Stimulated activated CD4-positive, alpha-beta T cell treated with anti-CD3 and anti-CD28 coated beads, Interleukin-1b, Interleukin-23, amount 100 ng/mL, for 4 hours (primary cell): Measurements from ENCODE around the gene GLT6D1.

Experiments used
- DNase-seq, 2 donors: peaks; one replicate each; pipeline ENCODE4 v3.0.0-alpha.2; 2020; ENCODE audit warnings: low read depth in 2 of 2

The GLT6D1 gene

DNA sequence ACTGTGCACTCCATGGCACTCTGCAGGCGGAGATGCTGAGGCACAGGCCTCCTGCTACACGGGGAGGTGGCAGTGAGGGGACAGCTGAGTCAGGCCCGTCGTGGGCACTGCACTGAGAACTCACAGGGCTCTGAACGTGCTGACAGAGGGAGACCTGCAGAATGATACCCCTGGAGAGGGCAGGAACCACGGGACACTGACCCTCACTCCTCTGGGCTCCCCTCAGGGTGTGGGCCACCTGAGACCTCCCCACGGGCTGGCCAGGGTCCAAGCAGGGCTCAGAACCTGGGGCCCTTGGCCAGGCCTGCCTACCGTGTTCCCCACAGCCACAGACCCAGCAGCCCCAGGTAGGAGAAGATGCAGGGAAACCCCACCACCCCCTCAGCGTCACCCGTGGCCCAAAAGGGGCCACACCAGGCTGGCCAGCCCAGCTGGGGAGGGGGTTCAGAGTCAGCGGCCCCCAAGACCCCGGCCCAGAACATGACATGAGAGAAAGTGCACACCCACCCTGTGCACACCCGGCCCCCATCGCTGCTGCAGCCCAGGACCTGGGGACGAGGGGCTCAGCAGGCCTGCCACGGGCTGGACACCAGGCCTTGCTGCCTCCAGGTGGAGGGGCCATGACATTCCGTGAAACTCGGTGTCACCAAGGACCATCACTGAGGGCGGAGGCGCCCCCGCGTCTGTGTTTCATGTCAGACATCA, 30.9 kb downstream of the GLT6D1 start:
- DNase-seq, result no peak

DNA sequence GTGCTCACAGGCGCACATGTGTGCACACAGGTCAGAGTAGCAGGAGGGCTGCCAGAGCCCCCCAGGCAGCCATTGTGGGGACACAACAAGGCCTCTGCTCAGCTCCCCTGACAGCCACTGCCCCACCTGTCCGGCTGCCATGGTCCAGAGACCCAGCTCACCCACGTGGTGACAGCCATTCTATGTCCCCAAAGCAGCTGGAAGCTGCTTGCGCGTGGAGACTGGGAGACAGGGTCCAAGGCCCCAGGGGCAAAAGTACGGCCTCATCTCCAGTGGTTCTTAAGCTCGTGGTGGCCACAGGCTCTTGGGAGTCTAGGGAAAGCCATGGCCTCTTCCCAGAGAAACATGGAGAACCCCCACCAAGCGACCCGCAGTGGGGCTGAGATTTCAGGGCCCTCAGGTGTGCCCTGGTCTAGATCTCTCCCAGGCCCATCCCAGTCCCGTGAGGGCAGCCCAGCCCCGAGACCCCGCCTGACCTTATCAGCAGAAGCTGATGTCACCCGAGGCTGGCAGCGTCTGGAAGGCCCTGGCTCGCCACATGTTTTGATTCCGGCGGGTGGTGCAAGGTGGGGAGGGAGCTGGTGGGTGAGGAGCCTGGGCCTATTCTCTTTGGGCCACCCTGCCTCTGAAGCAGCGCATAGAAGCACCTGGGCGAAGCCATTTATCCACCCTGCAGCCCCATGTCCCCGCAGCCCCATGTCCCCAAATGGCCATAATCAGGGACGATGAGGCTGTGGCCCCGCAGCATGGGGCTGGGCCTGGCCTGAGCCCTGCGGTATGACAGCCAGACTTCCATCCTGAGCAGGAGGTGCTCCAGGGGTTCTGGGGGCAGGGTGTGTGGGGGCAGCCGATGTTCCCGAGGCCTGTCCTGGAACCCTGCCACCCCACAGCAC, 31.7 kb downstream of the GLT6D1 start:
- DNase-seq, result no peak

DNA sequence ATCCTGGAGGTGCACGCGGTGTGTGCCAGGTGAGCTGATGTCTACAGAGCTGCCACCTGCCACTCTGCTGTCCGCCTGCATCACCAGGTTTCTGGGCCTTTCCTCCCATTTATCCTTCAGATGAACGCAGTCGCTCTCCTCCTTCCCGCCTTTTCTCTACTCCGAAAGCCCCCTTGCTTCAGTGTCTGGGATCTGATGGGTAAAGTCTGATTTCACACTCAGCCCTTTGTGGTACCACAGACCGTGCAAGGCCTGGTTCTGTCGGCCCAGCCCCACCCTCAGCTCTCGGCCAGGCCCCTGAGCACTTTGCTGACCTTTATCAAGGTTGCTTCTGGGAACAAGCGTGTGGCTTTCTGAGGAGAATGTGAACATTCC, 32.5 kb downstream of the GLT6D1 start:
- no peak for DNase-seq

DNA sequence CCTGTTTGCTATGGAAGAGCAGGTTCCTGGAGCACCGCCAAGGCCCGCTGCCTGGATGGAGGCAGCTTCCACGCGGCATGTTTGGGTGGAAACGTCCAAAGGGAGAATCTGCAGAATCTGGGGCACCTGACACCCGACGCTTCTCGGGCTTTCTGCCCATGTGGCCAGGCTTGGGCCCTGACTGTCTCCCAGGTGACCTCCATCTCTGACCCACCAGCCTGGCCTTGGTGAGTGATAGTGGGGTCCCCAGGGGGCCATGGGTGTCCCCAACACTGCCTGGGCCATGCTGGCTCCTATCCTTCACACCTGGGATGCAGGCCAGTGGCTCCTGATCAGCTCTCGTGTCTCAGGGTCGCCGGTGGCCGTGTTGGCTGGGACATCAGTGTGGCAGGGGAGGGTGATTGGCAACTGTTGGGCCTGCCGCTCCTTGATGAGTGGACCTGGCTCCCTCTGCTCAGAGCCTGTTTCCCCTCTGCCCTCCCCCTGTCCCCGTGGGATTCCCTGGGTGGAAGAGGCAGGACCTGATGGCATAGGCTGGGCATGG, 34.0 kb downstream of the GLT6D1 start:
- no peak for DNase-seq

DNA sequence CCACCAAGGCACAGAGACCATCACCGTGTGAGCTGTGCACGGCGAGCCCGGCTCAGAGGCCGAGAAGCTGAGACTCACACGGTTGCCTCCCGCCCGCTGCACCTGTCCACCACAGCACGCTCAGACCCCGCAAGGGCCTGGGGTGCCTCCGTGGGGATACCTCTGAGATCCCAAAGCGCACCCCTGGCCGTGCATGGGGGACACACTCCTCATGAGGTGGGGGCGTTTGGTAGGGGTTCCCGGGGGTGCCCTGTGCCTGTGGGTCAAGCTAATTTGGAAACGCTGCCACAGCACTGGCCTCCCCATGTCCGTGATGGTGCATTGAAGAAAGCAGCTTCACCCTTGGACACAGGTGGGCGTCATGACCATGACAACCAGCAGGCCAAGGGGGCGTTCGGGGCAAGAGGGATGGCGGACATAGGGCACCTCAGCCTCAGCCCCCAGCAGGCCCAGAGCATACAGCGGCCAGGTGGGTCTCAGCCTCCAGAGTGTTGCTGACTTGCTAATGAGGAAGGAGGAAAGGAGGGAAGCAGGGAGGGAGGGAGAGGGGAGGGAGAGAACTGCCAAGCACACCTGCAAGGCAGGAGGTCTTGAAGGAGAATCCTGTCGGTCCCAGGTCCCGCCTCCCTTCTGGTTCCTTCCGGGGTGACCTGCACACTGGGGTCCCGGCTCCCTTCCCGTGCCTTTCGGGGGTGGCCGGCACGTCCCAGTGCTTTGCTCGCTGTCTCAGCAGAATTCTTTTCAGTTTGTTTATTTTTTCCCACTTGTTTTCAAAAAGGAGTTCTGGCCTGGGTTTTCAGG, 34.7 kb downstream of the GLT6D1 start:
- DNase-seq, result no peak

DNA sequence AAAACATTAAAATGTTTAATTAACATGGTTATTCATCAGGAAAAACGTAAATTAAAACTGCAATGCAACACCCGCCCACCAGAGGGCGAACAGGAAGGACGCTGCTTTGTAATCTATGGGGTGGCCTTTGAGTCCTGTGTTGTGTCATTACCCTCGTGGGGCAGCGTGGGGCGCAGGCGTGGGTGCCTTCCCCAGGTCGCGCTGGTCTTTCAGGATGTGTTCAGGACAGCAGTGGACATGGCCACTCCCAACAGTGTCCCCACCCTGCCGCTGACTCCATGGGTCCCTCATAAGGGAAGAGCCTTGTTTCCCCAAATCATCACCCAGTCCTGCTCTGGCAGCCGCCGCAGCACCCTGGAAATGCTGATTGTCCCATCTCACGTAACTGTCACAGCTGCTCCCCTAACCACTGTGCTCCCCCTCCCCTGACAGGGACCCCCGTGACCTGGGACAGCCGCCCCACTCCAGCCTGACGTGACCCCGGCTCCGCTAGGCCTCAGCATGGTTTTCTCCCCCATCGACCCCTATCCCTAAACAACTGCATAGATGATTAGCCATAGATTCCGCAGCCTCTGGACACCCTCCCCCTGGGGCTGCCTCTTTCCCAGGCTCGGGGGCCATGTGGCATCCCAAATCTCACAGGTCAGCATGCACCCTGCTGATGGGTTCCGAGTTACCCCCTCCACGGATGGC, 36.4 kb downstream of the GLT6D1 start:
- DNase-seq, result peak; percentile 46 to 50

DNA sequence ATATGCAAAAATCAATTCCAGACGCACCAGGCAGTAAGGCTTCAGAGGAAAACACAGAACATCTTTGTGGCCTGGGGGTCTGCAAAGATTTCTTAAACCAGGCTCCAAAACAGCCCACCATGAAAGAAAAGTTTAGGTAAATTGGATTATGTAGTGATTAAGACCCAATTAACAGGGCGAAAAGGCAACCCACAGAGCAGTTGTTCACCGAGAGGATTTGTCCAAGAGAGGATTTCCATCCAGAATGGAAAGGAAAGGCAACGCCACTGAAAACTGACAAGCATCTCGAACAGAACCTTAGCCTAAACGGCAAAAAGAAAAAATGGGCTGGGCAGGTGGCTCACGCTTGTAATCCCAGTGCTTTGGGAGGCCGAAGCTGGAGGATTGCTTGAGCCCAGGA, 37.4 kb downstream of the GLT6D1 start:
- no peak for DNase-seq

DNA sequence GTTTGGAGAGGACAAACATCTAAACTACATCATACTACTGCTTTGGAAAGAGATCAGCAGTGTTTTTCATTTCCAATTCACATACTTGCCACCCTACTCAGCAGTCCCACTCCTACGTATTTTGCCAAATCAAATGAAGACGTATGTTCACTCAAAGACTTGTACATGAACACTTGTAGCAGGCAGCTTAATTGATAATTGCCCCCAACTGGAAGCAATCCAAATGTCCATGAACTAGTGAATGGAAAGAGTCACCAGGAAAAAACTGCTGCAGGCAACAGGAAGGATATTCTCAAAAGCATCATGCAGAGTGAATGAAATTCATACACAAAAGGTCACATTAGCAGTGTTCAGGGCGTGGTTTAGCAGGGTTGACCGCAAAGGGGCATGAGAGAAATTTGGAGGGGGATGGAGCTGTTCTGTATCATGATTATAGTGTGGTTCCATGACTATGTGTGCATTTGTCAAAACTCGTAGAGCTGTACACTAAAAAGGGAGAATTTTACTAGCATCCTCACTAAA, 39.0 kb downstream of the GLT6D1 start:
- no peak for DNase-seq

DNA sequence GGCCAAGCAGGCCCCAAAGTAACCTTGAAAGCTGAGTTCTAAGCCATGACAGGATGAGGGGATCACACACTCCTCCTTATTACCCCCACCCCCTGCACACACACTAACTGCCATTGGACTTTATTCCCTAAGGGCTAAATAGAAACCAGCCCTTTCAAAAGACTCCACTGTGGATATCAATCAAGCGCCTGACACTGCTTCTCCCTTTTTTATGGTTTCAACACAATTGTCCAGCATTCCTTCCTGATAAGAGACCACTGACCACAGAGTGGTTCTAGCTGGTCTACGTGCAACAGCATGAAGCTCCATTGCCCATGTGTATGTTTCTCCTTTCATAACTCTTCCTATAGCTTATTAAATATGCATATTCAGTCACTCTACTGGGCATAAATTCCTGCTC, 43.1 kb downstream of the GLT6D1 start:
- no peak for DNase-seq

DNA sequence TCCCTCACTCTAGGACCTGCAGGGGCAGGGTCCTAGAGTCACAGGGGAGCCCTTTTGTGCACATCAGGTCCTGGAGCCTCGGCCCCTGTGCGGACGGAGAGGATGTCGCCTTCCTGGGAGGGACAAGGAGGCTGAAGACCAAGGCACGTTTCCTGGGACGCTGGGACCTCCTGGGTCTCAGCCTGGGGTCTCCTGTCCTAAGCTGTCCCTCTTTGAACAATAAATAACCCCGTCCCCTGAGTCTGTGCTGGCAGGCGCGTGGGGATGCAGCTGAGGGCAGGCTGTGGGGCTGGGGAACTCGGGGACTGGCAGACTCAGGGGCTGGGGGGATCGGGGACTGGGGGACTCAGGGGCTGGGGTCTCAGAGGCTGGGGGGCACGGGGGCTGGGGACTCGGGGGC, 46.7 kb downstream of the GLT6D1 start:
- no peak for DNase-seq

DNA sequence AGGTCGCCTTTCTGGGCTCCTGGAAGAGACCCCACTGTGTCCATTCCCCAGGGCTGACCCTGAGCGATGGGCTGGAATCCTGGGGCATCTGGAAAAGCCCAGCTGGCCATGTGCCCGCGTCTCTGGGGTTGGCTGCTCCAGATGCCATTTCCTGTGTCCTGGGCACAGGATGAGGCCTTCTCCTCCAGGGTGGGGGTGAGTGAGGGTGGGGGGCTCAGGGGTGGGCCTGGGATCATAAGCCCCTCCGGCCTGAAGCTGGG, 47.1 kb downstream of the GLT6D1 start:
- no peak for DNase-seq

DNA sequence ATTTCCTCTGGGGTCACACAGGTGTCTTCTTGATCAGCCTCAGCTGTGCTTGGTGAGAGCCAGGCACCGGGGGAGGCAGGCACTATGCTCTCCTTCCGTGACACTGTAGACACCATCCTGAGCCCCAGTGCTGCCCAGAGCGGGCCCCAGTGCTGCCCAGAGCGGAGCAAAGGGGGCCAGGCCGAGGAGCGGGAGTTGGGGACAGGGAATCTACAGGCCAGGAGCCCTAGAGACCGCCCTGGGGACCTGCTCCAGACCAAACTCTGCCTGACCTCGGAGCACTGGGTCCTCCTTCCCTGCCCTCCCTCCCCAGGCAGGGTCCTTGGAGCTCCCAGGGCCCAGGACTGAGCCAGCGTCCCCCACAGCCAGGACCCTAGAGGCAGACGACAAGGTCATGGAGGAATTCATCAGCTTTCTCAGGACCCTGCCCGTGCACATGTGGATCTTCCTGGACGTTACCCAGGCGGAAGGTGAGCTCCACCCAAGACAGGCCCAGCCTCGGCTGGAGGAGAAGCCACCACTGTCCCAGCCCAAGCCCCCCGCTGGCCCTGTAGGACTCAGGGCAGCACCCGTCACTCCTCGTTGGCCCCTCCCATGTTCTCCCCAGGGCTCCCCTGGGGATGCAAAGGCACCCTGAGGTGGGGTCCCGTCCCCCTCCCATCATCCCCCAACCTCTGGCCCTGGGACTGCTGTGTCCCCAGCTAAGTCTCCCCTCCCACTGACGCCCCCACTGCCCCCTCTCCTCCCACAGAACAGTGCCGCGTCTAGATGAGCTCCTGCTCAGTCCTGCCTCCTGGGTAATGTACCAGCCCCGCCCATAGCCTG, 47.6 kb downstream of the GLT6D1 start:
- DNase-seq, result no peak

DNA sequence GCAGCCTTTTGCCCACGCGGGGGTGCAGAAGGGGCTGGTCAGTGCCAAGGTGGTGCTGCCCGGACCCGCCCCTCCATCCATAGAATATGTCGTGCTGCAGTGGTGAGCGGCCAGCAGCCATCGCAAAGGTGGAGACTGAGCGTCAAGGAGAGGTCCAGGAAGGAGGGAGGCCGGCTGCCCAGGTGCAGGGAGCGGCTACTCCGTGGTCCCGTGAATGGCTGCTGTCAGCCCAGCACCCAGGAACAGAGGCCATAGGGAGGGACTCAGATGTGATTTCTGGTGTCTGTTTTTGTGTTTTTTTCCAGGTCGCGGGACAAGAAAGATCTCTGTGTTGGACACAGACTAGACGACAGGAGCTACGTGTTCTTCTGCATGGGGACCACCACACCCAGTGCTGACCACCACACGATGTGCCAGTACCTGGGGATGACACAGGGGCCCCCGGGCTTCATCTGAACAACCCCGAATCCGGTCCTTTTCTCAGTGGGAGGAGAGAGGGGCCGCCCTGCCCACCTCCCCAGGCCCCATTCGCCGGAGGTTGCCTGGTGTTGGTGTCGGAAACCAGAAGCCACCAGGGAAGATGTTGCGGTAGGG, 48.8 kb downstream of the GLT6D1 start:
- DNase-seq, result no peak

DNA sequence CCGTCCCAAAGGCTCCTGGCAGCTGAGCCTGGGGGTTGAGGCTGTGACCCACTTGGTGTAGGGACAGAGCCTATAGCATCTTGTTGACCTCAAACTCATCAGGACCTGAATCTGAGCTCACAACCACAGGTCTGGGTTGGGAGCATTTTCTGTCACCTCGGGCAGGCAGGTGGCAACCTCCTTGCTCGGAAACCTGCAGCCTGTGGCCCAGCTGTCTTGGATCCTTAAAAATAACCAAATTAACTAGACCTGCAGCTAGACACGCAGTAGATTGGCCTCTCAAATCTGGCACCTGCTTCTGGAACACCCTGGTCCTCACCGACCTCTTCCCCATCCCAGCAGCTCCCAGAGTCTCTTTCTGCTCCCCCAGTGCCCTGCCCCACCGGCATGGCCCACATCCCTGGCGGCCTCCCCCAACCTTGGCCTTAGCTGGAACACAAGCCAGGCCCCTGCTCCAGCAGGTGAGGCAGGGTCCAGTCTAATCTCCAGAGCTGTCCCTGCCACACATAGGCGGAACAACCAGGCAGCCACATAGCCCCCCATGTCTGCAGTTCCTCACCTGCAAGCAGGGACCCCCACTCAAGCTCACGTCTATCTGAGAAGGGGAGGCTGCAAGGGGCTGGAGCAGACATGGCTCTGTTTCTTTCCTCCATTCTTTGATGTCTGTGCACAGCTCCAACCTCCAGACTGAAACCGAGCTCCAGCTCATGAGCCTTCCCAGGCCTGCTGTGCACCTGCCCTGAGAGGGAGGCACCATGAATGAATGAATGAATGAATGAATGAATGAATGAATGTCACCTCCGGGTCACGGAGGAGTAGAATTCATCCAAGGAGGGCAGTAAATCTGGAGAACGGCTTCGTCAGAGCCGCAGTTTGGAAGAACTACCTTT, 49.5 kb downstream of the GLT6D1 start:
- DNase-seq, result no peak

DNA sequence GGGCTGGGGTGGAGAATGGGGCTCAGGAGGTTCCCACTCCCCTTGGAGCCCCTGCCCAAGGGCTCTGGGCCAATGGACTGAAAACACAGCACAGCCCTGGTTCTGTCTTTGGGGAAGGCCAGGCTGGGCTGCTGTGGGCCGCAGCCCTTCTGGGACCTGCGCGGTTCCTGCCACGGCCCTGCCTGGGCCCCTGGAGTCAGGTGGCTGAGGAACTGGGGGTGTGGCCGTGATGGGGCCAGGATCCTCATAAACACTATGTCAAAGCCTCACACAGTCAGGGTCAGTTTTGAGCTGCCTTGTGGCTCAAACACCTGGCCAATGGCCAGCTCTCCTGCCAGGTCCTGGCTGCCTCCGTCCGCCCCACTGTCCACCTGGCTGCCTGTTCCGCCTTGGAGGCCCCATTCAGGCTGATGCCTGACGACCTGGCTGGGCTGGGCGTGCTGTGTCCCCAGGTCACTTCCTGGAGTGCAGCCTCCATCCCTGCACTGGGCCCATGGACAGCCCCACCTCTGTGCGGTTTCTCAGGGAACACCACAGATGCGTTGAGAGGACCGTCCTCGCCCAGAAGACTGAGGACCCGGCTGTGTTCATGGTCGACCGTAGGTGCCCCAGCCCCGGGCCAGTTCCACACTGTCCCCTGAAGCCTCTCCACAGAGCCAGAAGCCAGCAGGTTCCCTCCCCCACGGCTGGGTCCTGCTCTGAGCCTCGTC, 50.3 kb downstream of the GLT6D1 start:
- DNase-seq, result no peak

DNA sequence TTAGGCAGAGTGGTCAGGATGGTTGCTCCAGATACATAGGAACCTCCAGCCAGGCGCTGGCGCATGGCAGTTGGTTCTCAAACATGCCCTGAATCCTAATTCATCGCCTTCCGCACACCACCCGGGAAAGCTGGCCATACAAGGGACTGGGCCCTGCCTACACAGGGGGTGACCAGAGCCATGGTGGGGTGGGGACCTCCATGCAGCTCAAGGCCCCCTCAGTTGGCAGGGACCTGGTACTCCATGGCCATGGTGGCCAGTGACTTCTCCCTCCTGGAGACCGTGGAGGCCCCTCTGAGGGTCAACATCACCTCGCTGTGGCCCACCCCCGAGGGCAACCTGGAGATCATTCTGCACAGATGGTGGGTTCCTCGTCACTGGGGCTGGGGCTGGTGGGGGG, 51.0 kb downstream of the GLT6D1 start:
- no peak for DNase-seq

DNA sequence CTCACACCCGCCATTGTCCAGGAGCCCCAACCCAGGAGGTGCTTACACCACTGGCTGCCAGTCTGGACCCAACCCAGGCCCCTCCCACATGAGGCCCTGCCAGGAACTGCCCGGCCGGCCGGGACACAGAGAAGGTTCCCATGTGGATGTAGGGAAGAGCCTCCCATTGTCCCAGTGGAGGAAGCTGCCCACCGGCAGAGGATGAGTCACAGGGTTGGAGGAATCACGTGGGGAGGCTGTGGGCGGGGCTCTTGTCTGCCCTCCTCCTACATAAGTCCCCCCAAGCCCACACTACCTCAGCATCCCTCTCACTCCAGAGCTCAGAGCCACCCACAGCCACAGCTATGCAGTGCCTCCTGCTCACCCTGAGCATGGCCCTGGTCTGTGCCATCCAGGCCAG, 51.7 kb downstream of the GLT6D1 start:
- no peak for DNase-seq

DNA sequence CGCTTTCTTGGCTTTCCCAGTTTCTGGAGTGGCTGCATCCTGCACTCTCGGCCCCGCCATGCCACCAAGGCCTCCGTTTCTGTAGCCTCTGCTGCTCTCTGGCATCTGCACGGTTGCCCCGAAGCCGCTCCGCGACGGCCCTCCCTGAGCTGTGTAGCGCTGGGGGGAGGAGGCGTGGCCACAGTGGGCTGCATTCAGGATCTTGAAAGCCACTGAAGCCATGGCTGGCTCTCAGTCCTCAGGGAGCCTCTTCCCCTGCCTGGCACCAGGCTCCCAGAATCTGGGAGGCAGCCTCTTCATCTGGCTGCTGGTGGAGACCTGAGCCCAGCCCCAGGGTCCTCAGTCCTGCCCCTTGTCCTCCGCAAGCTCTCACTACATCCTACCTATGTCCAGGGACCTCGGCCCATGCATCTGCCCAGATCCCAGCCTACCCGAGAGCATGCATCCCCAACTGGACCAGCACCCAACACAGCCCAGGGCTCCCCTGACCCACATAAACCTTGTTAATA, 52.7 kb downstream of the GLT6D1 start:
- DNase-seq, result no peak
